NCI-H2107 treated with DMSO at 0.1 percent for 48 hours (cell line): ENCODE measurements around the gene KCNE5.
"Not testable (repeated sequence)": the region's sequence is repeated elsewhere in the genome, so short reads cannot be mapped to it uniquely, and the experiment has no call there.

Experiments used
- DNase-seq: peaks from one replicate; lab custom pipeline; 2025; ENCODE audit not compliant: unreplicated experiment; lab: John Stamatoyannopoulos, UW

The KCNE5 gene, protein sequence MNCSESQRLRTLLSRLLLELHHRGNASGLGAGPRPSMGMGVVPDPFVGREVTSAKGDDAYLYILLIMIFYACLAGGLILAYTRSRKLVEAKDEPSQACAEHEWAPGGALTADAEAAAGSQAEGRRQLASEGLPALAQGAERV

DNA sequence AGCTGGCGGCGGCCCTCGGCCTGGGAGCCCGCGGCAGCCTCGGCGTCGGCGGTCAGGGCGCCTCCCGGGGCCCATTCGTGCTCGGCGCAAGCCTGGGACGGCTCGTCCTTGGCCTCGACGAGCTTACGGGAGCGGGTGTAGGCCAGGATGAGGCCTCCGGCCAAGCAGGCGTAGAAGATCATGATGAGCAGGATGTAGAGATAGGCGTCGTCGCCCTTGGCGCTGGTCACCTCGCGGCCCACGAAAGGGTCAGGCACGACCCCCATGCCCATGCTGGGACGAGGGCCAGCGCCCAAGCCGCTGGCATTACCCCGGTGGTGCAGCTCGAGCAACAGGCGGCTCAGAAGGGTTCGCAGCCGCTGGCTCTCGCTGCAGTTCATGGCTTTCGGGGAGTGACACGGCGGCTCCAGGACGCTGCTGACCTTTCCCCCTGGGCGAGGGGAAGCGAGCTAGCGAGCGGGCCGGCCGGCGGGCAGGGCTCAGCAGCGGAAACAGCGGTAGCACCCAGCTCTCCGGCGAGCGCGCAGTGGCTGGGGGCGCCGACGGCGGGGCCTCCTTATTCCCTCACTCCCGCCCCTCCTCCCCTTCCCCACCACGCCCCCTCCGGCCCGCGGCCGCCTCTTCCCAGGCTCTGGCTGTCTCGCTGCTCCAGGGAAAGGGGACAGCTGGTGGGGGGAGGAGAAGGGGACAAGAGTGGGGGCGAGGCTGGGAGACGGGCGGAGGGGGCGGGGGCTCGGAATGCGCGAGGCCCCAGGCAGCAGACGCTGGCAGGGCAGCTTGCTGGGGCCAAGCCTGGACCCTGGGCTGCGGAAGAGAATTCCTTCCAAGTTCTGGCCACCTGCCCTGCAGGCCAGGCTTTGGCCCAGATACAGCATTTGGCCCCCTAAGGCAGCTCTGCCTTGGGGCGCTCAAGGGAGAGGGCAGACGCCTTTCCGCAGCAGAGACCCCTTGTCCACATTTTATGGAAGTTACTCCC lies at the start of gene KCNE5:
TSS of gene KCNE5 (minus strand) at position 532 of the 976 bp plus-strand sequence. CDS start at position 380, 152 bp downstream.
- DNase-seq: no peak

DNA sequence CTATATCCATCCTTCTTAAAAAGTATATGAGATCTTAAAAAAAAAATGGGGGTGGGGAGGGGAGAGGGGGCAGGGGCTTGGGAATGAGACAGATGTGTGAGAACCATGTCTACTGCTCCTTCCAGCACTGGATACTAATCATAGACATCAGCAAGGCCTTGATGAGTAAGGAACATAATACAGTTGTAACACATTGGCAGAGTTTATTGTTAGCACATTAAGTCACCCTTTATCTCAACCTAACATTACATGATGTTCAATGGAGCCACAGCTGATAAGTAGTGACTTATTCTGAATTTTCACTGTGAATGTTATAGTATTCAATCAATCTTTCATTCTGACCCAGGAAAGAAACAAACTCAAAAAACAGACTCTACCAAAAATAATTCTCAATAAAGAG lies 47.3 kb upstream of the KCNE5 start:
- DNase-seq: no peak

DNA sequence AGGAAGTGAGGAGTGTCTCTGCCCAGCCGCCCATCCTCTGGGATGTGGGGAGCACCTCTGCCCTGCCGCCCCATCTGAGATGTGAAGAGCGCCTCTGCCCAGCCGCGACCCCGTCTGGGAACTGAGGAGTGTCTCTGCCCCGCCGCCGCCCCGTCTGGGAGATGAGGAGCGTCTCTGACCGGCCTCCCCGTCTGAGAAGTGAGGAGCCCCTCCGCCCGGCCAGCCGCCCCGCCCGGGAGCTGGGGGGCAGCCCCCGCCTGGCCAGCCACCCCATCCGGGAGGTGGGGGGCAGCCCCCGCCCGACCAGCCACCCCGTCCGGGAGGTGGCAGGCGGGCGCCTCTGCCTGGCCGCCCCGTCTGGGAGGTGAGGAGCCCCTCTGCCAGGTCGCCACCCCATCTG lies 46.2 kb upstream of the KCNE5 start:
- DNase-seq: not testable (repeated sequence)

DNA sequence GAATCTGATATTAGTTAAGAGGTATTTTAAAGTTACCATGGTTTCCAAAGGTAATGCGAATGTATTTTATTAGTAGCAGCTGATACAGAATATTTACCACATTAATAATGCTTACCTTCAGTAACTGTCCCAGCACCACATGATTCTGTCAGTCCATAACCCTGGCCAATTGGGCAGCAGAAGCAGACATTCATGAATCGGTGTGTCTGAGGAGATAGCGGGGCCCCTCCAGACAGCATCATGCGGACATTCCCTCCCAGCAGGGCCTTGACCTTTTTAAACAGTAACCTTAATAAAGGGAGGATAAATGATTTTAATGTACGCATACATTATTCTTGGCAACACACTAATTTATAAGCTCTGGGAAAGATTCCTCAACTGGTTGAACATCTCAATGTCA lies 43.0 kb upstream of the KCNE5 start:
- DNase-seq: no peak

DNA sequence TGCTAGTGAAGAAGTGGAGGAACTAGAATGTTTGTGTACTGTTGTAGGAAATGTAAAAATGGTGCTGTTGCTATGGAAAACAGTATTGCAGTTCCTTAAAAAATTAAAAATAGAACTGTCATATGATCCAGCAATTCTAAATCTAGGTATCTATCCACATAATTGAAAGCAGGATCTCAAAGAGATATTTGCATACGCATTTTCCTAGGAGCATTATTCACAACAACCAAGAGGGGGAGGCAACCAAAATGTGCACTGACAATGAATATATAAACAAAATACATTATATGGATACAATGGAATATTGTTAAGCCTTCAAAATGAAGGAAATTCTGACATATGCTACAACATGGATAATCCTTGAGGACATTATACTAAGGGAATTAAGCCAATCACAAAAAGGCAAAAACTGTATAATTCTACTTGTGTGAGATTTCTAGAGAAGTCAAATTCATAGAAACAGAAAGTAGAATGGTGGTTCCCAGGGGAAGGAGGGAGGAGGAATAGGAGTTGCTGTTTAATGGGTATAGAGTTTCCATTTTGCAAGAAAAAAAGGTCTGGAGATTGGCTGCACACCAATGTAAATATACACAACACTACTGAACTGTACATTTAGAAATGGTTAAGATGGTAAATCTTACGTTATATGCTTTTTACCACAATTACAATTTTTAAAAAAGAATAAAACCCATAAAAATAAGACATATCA lies 35.6 kb upstream of the KCNE5 start:
- DNase-seq: no peak

DNA sequence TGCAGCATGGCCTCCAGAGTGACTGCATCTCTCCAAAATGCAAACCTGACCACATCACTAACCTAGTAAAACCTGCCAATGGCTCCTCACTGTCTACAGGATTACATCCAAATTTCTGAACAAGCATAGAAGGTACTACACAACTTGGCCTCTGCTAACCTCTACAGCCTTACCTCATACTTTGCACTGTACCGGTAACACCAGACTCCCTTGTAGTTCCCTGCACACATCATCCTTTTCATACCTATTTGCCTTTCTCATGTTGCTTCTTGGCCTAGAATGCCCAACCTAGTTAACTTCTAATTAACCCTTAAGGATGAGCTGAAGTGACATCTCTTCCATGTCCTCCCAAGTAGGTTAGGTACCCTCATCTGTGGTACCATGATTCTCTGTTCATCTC lies 33.4 kb upstream of the KCNE5 start:
- DNase-seq: no peak

DNA sequence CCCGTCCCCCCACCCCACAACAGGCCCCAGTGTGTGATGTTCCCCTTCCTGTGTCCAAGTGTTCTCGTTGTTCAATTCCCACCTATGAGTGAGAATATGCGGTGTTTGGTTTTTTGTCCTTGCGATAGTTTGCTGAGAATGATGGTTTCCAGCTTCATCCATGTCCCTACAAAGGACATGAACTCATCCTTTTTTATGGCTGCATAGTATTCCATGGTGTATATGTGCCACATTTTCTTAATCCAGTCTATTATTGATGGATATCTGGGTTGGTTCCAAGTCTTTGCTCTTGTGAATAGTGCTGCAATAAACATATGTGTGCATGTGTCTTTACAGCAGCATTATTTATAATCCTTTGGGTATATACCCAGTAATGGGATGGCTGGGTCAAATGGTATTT lies 32.4 kb upstream of the KCNE5 start:
- not testable (repeated sequence) for DNase-seq

DNA sequence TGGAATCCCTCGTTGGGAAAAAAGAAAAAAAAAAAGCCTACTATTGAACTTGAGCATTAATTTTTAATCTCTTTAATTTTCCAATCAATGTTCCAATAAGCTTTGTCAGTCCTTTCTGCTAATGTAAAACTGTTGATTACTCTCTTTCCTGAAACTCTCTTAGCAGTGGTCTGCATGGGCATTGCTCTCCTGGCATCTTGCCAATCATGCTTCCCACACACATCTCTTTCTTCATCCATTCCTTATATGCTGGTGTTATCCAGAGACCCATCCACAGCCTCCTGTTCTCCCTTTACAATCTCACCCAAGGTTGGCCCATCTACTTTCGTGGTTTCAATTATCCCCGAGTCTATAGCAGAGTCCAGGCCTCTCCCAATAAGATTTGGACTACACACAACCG lies 31.8 kb upstream of the KCNE5 start:
- no peak for DNase-seq

DNA sequence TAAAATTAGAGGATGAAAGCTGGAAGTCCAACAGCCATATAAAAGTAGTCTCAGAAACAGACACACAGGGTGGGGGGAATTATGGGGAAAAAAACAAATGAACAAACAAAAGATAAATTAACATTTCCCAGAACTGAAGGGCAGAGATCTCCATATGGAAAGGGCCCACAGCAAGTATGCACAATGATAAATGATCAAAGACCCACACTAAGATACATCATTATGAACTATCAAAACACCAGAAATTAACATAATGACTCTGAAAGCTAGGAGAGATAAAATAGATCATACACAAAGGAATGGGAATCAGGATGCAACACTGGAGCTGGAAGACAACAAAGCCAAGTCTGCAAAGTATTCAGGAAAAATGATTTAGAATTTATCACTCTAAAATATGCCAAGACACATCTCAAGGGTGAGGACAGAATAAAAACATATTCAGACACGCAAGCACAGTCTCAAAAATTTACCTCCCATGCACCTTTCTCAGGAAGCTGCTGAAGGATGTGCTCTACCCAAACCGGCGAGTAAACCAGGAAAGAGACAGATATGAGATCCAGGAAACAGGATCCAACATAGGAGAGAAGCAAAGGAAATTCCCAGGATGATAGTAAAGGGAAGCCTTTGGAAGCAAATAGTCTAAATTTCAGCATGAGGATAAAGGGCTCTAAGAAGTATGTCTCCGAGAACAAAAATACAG lies 30.7 kb upstream of the KCNE5 start:
- DNase-seq: no peak

DNA sequence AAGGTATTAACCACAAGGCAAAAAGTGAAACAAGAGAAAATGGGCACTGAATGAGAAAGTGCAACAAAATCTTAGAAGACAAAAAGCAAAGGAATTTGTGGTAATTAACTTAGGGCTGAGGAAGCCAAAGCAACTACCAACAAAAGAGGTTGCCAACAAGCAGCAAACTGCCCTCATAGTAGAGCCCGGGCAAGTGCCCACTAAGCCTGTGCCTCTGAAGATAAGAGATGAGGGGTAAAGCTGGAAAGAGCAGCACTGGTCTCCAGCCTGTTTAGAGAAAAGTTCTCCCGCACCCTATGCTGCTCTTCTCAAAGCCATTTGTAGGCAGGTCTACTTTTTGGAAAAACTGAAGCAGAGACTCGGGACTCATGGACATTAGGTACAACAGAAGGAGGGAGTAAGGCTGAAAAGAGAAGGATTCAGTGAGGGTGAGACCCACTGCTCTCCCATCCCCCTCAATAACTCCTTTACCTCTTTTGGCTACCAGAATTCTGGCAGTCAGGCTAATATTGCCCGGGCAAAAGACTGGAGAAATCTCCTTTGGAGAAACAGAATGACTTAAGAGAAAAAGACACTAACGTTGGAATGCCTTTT lies 29.6 kb upstream of the KCNE5 start:
- DNase-seq: no peak

DNA sequence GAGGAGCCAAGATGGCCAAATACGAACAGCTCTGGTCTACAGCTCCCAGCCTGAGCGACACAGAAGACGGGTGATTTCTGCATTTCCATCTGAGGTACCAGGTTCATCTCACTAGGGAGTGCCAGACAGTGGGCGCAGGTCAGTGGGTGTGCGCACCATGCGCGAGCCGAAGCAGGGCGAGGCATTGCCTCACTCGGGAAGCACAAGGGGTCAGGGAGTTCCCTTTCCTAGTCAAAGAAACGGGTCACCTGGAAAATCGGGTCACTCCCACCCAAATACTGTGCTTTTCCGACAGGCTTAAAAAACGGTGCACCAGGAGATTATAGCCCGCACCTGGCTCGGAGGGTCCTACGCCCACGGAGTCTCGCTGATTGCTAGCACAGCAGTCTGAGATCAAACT lies 19.7 kb upstream of the KCNE5 start:
- not testable (repeated sequence) for DNase-seq

DNA sequence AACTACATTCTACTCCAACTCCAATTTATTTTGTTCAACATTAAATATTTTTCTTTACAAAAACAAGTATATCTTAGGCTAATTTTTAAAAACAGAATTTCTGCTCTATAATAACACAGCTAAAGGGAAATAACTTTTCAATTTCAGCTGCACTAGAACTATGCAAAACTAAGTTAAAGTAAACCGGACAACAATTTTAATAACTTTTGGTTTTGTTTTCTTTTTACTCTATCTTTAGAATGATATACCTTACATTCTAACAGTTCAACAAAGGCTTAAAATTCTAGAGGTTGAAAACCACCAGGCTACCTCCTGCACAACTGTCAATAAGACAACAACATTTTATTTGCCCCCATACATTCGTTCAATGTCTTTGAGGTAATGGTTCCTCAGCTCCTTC lies 18.7 kb upstream of the KCNE5 start:
- DNase-seq: no peak

DNA sequence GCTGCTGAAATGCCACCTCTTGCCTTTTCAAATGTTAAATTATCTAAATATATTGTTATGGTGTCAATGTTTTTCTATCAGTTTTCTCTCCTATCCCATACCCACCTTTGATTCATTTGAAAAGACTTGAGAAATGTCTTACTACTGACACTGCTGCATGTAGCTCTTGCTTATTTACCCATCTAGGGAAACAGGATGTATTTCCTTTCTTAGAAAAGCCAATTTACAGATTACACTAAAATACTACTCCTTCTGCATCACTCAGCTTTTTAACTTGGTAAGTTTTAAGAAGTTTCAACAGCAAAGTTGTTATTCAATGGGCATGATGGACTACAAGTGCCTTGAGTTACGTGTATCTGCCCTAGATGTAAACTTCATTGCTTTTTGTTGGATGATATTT lies 13.2 kb upstream of the KCNE5 start:
- no peak for DNase-seq

DNA sequence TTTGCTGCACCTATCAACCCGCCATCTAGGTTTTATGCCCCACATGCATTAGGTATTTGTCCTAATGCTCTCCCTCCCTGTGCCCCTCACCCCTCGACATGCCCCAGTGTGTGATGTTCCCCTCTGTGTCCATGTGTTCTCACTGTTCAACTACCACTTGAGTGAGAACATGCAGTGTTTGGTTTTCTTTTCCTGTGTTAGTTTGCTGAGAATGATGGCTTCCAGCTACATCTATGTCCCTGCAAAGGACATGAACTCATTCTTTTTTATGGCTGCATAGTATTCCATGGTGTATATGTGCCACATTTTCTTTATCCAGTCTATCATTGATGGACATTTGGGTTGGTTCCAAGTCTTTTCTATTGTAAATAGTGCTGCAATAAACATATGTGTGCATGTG lies 12.5 kb upstream of the KCNE5 start:
- not testable (repeated sequence) for DNase-seq

DNA sequence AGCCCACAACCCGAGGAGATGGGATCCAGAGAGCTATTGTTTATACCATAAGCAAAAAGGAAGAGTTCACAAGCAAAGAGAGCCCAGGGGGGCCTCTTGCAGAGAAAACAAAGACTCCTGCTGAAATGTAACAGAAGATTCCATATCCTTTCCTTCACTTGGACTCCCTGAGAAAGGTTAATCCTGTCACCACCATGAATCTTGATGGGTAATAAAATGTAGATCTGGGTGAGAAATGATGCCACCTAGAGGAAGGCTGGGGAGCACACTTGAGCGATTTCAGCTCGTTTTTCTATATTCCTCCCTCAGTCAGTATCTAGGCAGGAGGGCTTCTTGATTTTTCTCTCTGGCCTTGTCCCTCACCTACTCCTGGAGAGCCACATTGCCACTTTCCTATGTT lies 10.2 kb upstream of the KCNE5 start:
- peak; percentile 6 for DNase-seq

DNA sequence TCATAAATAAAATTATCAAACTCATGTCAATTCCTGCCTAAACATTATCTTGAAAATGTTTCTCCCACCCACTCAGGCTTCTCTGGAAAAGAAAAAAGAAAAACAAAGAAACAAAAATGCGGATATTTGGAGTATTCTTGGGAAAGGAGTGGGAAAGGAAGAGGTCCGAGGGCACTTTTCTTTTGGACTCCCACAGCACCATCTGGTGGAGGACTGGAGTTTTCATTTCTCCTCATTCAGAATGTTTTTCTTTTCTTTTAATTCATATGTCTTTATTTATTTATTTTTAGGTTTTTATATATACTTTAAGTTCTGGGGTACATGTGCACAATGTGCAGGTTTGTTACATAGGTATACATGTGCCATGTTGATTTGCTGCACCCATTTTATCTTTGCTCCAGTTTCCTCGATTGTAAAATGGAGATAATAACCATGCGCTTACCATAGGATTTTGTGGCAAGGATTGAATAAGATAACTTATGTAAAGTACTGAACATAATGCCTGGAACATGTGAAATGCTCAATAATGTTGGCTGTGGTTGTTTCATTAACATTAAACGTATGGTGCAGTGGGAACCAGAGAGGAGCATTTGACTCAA lies 8.0 kb upstream of the KCNE5 start:
- DNase-seq: no peak

DNA sequence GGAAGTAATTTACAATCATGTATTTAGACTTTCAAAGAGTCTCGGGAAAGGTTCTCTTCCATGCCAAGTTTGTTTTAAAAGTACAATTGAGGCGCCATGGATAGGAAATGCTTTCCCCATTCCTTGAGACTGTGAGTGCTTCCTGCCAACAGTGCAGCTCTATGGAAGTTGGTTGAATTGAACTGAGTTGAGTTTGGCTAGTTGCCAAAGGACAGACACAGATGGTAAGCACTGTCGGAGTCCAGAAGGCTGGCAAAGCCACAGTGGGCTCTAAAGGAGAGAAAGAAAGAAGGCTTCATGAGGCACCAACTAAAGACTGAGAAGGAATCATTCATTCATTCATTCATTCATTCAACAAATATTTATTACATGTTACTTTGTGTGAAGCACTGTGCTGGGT lies 4.3 kb upstream of the KCNE5 start:
- DNase-seq: peak; percentile 5

DNA sequence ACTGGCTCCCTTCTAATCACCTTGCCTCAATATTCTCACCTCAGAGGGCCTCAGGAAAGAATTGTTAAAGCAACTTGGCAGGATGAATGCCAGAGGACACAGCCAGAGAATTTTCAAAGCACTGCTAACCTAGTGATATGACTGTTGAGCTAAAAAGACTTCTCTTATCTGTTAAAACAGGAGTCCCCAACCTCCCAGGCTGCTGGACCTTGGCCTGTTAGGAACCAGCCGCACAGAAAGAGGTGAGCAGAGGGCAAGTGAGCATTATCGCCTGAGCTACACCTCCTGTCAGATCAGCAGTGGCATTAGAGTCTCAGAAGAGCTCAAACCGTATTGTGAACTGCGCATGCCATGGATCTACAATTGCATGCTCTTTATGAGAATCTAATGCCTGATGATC lies 1.7 kb upstream of the KCNE5 start:
- no peak for DNase-seq

DNA sequence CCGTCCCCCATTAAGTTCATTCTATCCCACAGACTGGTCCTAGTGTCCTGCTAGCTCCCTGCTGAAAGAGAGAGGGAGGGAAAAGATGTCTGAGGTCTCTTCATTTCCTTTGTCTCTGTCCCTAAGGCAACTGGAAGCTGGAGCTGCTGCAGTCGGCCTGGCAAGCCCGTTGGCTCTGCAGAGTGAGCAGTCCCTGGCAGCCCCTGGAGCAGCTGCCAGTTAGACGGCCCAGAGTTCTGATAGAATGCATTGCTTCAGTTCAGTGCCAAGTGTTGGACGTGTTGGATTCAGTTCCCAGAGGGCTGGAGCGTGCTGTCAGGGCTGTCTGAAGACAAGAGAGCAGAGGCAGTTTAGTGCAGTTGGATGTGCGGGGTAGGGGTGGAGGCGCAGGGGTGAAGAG lies 975 bp downstream of the KCNE5 start:
- DNase-seq: no peak

DNA sequence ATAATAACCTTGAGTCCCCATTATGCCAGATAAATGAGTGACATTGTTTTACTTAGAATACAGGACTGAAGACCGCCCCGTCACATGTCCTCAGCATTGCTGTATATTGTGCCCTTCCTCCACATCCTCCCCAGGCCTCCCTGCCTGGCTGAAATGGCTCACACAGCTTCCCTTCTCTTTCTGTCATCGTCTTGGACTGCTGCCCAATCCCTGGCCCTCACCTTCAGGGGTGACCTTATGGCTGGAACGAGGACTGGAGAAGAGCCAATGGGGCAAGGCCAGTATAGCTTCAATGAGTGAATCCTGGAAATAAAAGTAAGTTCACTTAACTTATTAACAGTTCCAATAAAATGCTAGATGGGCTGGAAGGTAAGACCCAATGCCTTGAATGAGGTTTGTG lies 2.7 kb downstream of the KCNE5 start:
- no peak for DNase-seq

DNA sequence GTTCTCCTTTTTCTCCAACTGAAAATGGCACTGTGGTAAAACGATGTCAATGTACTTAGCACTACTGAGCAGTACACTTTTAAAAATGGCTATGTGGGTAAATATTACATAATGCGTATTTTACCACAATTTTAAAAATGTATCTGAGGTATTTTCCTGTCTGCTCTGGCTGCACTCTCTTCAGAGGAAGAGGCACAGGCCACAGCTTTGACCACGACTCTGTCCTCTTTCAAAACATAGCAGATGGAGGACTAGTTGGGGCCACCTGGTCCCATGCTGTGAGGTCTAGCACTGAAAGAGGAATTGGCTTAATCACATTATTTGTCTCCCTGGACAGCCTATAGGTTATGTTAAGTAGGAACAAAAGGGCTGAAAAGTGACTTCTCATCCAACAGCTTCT lies 5.2 kb downstream of the KCNE5 start:
- no peak for DNase-seq
